ENCODE data around the gene CALCOCO1.

GRCh38 chr12:53744130-53744441 is 16.8 kb upstream of the CALCOCO1 start:
- TF ChIP-seq, protein P1, sequence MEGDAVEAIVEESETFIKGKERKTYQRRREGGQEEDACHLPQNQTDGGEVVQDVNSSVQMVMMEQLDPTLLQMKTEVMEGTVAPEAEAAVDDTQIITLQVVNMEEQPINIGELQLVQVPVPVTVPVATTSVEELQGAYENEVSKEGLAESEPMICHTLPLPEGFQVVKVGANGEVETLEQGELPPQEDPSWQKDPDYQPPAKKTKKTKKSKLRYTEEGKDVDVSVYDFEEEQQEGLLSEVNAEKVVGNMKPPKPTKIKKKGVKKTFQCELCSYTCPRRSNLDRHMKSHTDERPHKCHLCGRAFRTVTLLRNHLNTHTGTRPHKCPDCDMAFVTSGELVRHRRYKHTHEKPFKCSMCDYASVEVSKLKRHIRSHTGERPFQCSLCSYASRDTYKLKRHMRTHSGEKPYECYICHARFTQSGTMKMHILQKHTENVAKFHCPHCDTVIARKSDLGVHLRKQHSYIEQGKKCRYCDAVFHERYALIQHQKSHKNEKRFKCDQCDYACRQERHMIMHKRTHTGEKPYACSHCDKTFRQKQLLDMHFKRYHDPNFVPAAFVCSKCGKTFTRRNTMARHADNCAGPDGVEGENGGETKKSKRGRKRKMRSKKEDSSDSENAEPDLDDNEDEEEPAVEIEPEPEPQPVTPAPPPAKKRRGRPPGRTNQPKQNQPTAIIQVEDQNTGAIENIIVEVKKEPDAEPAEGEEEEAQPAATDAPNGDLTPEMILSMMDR (IDR thresholded peaks at IDR 0.05): no peak
- TF ChIP-seq EP300 (IDR thresholded peaks at IDR 0.05): no peak
- no peak for TF ChIP-seq POLR2AphosphoS5 (IDR thresholded peaks at IDR 0.05)
- no peak for TF ChIP-seq POLR2A (IDR thresholded peaks at IDR 0.05)

All from sigmoid colon (tissue), 4 donors.